NCI-H187 (cell line): Measurements from ENCODE around the gene FLOT2.
"Not testable (repeated sequence)": the region's sequence is repeated elsewhere in the genome, so short reads cannot be mapped to it uniquely, and the experiment has no call there.

Experiments used
- DNase-seq, 2 experiments: peaks; one replicate each; lab custom pipeline; 2025; lab: John Stamatoyannopoulos, UW

FLOT2 gene, protein sequence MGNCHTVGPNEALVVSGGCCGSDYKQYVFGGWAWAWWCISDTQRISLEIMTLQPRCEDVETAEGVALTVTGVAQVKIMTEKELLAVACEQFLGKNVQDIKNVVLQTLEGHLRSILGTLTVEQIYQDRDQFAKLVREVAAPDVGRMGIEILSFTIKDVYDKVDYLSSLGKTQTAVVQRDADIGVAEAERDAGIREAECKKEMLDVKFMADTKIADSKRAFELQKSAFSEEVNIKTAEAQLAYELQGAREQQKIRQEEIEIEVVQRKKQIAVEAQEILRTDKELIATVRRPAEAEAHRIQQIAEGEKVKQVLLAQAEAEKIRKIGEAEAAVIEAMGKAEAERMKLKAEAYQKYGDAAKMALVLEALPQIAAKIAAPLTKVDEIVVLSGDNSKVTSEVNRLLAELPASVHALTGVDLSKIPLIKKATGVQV

DNA sequence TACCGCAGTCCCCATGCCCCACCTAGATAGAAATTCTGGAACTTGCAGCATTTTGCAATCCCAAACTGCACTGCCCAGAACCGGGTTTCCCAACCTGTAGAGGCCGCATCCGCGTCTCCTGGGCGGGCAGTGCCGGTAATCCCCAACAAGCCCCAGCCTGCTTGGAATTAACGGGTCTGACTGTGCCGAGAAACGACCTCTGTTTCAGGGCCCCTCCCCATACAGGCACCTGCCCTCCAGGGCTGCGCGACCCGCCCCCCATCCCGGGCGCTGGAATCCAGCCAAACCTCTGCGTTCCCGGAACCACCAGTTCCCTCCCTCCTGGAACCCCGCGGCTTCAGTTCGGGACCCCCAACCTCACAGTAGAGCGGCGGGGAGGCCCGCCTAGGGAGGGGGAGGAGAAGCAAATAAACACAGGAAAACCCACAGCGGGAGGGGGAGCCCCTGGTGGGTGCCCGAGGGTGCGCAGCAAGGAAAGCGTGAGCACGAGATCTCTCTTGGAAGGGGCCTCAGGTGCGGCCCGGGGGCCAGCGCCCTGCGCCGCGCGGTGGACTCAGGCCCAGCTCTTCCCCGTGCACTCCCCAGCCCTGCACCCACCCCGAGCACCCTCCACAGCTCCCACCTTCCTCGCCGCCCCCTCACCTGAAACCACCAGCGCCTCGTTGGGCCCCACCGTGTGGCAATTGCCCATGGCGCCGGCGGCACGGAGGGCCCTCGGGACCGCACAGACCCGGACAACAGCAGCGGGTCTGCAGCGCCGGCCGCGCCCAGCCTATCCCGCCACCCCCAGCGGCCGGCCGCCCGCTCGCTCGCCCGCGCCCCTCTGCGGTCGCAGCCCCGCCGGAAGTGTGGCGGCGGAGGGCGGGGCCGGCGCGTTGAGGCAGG is at the start of gene FLOT2:
Gene FLOT2 (minus strand): TSS at position 850 of the 885 bp plus-strand sequence. CDS start 159 bp downstream, at position 691.
- DNase-seq, result peak; percentile 10 to 27

DNA sequence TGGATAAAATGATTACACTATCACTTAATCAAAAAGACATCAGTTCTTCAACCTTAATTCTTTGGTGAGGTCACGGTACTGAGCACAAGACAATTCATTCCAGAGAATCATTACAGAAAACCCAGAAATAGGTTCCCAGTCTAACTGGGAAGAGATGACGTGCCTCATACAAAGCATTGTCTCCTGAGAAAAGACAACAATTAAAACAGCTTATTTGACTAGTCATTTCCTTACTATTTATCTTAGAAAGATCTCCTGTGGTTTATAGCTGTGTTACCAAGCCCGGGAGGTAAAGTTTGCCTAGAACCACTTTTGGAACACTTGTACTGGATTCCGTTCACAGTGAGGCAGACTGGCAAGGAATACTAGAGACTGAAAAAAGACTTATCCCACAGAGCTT is 48.7 kb upstream of the FLOT2 start:
- no peak for DNase-seq

DNA sequence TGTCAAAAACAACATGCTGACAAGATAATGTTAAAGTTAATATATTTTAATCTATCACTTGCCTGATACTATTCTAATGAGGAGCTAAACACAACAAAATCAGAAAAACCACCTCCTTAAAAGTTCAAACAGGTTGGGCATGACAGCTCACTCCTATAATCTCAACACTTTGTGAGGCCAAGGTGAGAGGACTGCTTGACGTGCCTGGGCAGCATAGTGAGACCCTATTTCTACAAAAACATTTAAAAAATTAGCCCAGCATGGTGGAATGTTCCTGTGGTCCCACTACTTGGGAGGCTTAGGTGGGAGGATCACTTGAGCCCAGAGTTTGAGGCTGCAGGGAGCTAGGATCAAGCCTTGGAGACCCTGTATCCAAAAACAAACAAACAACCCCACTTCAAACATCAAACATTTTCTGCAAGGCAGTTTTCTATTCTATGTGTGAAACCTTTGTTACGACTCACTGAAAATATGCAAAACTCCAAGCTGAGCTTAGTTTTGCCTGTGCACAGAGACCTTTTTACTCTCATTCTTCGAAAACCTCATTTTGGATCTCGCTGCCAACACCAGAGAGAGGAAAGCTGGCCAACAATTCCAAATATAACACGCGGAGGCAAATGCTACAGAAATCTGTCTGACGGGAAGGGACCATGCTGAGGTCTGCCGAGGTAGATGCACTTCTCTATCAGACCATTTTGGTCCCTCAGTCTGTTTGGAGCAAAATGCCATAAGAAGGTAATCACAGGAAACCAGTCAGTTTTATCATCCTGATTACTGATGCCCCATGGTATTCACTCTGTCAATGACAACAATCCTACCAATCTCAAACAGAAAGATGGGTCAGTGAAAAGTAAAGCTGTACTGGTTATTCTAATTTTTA is 47.6 kb upstream of the FLOT2 start:
- DNase-seq, result no peak

DNA sequence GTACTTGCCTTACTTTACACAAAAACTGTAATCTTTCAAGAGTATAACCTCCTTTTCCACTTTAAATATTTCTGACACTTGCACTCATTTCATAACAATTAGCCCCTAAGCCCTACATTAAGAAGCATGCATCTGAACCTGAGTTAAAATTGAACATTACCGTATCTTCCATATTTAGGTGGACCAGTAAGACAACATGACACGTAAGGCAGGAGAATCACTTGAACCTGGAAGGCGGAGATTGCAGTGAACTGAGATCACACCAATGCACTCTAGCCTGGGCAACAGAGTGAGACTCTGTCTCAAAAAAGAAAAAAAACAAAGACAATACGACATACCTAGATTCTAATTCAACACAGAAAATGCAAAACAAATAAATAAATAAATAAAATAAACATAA is 46.8 kb upstream of the FLOT2 start:
- no peak for DNase-seq

DNA sequence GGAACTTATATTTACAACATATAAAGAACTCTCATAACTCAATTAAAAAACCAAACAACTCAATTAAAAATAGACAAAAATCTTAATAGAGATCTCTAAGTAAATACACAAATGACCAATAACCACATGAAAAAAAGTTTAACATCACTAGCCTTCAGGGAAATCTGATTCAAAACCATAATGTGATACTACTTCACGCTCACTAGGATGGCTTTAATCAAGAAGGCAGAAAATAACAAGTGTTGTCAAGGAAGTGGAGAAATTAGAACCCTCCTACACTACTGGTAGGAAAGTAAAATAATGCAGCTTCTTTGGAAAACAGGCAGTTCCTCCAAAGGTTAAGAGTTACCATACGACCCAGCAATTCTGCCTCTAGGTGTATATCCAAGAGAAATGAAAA is 45.4 kb upstream of the FLOT2 start:
- DNase-seq, result no peak

DNA sequence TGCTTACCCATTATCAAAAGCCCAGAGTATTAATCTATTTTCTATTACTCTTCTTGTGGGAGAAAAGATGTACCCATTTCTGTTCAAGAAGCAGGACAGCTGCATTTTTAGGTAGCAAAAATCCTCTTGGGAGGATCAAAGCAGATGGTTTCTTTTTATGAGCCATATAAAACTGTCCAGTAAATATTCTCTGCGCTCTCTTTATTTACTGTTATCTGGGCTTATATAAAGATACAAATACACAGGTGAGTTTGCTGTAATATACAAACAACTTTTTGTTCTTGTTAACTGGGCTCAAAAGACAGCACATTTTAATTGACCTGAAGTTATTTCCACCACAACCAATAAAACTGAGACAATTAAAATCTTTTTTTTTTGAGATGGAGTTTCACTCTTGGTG is 43.7 kb upstream of the FLOT2 start:
- no peak for DNase-seq

DNA sequence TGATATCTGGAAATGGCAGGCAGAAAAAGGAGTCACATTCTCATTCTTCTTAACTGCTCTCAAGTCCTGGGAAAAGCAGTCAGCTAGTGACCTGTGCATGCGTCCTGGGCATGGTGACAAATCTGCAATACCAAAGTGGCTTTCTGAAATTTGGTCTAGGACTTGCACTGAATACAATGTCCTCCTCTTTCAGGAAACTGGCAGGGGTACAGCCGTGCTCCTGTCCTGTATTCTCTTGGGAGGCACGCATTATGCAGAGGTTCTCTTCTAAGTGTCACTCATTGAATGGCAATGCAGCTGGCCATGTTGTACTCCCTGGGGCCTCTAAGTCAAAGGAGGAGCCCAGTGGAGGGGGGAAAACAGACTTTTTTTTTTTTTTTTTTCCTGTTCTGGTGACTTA is 43.1 kb upstream of the FLOT2 start:
- no peak for DNase-seq

DNA sequence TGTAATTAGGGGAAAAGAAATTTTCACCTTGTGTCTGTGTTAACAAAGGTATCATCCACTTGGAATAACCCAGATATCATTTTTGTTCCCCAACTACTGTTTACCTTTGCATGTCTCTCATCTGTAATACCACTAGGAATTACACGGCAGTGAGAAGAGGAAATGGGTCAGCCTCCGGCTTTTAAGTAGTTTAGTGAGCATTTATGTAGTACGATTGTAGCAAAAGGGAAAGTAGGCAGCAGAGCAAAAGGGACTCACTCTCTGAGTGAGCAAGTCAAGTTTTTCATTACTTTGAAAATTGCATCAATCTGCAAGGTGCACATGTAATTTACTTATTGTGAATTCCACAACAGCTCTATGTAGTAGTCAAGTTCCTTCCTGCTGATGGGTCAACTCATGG is 42.6 kb upstream of the FLOT2 start:
- no peak for DNase-seq

DNA sequence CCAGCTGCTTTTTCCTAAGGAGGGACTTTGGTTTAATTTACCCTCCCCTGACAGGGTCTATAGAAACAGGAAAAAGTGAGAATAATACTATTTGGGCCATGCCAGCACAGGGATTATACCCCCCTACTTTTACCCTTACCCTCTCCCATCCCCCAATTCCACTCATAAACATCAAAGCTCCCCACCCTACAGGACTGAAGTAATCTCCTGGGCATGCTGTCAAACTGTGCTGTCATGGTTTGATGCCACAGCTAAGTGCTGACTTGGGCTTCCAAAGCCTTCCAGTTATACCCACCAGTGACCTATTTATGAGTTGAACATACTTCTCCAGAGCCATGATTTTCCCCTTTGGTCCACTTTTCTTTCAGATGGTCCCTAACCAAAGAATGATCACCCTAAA is 41.0 kb upstream of the FLOT2 start:
- no peak for DNase-seq

DNA sequence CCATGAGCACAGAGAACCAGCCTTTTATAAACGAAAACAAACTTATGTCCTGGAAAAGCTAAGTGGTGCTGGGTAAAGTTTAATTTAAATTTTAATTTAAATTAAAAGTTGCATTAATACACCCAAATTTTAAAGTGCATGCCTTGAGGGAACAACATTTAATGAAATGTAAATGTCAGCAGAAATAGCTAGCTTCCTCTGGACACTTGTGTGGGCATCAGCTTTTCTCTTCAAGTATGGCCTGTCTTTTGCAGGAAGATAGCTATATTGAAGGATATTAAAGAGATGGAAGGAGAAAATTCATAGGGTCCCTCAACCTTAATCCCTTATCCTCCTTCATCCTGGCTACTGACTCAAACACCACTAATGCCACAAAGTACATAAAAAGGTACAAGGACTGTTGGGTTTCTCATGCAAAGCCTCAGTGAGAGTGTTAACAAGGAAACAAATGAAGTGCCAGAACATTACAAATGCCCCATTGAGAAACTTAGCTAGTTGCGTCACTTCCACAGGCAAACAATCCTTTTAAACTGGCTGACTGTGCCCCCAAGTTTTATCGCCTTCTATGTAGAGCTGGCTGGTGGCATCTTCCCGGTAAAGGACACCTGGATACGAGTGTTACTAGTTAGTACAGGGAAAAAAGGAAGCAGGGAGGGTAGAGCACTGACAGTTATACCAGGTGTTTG is 39.7 kb upstream of the FLOT2 start:
- no peak for DNase-seq

DNA sequence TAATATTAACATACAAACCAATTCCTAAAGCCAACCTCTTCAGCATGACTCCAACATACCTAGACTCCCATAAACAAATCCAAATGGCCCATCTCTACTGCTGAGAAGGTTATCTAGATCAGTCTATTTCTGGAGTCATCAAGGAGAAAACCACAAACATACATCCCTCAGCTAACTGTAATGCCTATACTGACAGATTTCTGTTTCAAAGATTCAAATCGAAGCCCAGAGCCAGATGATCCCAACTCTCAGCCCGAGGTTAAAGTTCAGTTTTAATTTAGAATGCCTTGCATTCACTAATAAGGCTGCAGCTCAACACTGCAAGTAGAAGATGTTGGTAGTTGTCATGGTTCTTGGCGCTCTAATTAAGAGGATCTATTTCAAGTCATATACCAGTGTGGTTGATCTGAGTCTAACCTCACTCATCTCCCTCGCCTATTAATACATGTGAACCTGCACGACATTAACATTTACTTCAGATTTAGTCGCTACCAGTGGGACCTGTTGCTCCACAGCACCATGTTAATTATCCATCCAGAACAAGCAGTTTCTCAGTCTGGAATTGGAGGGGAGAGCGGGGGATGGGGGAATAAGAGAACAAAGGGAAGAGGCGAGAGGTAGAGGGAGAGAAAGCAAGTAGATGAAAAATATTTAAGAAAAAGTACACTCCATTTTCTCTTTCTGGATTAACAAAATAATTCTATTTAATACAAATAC is 38.4 kb upstream of the FLOT2 start:
- DNase-seq, result no peak

DNA sequence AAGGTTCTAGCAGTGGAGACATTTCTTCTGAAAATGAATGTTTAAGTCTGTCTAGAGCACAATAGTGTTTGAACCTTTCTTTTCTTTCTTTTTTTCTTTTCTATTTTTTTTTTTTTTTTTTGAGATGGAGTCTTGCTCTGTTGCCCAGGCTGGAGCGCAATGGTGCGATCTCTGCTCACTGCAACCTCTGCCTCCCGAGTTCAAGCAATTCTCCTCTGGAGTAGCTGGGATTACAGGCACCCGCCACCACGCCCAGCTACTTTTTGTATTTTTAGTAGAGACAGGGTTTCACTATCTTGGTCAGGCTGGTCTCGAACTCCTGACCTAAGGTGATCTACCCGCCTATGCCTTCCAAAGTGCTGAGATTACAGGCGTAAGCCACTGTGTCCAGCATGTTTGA is 37.0 kb upstream of the FLOT2 start:
- not testable (repeated sequence) for DNase-seq

DNA sequence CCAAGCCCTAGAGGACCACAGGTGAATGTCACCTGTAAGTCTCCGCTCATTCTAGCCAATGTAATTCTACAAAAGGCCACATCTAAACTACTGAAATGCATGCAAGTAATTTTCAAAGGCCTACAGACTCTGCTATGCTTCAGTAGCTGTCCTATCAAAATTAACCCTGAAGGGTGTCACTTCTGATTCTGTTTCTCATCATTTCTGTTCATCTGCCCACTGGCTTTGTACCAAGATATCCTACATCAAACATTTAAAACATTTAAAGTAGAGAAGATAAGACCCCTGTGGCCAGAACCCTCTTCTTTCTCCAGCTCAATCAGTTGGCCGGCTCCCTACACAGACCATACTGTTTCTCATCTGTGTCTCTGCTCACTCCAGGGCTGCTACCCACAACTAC is 32.3 kb upstream of the FLOT2 start:
- no peak for DNase-seq

DNA sequence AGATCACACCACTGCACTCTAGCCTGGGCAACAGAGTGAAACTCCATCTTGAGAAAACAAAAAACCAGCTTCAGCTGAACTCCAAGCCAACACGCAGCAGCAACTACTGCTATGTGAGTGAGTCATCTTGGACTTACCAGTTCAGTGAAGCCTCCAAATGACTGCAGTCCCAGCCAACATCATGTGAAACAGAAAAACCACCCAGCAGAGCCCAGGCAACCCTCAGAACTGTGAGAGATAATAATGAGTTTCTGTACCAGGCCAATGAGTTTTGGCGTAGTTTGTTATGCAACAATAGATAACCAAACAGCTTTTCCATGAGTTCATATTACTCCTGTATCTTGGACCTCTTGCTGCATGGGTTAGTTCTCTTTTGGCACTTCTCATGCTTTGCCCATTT is 30.5 kb upstream of the FLOT2 start:
- no peak for DNase-seq

DNA sequence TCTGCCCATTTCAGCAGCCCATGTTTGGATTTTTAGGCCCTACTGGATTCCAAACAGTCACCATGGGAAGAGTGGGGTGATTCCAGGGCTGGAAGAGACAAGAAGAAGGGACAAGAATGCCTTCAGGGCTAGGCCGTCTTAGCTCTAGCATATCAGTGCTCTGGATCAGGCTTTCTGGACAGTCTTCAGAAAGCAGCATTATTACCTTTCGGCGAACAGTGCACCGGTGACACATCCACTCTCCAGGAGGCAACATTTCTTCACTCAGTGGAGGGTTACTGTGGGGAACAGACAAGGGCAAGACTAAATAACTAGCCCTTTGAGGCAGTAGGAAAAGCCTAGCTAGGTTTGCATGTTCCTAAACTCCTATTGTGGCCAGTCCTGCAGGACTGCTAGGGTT is 29.3 kb upstream of the FLOT2 start:
- no peak for DNase-seq

DNA sequence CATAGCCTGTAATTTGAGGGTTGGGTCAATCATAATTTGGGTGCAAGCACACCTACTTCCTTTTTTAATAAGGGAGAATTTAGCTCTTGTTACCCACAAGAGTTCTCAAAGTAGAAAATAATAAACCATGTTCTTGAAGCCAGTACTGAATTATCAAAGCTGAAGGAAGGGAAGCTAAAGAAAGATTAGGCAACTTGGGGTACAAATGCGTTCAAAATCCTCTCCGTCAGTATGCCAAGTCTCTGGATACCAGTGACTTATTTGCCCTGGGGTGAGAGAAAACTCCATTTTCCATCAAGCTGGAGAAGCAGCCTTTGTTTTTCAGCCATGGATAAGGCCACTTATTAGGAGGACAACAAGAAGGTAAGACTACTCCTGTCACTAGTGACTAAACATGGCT is 28.8 kb upstream of the FLOT2 start:
- DNase-seq, result no peak

DNA sequence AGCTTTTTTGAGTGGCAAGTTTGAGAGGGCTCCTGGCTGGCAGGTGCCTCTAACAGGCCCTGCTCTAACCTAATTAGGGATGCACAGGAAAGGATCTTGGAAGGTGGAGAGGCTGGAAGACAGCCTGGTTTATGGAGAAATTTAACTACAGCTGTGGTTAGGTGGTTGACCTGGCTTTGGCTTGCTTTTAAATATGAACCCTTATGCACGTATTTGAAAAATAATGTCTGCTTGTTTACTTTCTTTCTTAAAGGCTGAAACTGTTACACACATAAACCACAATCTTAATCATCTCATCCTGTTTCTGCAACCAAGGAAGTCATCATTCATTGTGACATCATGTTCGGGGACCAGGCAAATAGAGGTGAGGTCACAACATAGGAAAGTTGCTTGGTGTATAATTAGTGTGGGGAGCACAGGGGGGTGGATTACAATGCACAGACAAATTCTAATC is 28.4 kb upstream of the FLOT2 start:
- DNase-seq, result no peak

DNA sequence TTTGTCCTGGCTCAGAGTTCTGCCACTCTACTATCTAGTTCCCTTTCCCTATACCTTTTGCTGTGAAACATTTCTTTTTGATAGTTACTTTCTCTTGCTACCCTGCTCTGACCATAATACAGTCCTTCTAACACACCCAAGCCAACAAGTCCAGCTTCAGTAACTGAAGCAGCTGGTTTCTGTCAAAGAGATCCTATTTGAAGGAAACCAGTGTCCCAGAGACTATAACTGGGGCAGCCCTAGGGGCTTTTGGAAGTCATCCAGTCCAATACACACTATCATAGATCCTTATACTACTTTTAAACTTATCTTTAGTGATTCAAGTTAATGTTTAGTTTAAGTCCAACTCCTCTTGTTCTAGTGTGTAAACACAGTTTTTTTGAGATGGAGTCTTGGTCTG is 22.7 kb upstream of the FLOT2 start:
- DNase-seq, result no peak

DNA sequence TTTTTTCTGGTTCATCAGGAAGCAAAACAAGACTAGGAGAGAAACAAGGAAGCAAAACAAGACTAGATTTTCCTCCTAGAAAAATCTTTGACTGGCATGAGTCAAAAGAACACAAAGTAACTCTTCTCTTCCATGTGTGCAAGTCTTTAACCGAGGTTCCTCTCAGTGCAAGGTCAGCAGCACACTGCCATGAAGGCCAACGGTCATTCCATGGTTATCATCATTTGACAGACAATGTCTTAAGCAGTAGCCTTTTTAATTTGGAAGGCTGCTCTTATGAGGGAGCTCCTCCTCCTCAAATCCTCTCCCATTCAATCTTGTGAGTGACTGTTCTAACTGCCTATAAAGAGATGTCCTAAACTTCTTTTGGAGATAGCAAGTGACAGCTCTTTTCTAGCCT is 20.8 kb upstream of the FLOT2 start:
- DNase-seq, result no peak

DNA sequence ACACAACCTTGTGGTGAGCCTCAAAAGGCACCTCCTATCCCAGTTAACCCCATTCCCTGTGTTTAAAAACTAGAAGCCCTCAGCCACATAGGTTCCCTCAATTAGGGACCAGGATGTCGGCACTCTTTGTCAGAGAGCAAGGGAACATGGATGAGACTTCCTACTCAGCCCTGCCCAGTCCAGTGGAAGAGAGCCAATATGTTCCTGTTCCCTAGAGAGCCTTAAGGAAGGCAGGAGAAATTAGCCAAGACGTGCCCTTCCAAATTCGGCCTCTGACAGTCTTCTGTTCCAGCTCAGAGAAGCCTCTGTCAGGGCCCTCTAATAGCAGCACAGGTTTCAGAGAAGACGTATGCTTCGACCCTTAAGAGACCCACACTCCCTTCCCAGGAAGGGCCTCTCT is 19.9 kb upstream of the FLOT2 start:
- no peak for DNase-seq

DNA sequence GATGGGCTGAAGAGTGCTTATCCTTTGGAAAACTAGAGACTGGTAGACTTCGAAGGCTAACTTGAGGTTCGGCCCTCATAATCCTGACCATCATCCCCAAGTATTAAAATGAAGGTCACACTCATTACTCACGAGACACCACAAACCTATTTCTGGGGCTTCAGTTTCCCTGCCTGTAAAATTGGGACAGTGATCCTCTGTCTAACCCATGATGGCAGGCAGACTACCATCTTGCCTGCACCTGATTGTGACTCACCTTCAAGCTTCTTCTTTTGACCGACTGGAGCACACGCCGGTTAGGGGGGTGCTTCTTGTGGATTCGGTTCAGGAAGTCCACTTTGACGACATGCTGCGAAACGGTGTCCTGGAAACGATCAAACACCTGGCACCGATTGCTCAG is 19.5 kb upstream of the FLOT2 start:
- no peak for DNase-seq
